ELR (cell line): Measurements from ENCODE around the gene TUBE1.
"Not testable (repeated sequence)": the region's sequence is repeated elsewhere in the genome, so short reads cannot be mapped to it uniquely, and the experiment has no call there.

ENCODE experiments used
- DNase-seq: peaks from one replicate; pipeline ENCODE4 v3.0.0-alpha.2; 2015; ENCODE audit warnings: low read depth

TUBE1 gene, protein sequence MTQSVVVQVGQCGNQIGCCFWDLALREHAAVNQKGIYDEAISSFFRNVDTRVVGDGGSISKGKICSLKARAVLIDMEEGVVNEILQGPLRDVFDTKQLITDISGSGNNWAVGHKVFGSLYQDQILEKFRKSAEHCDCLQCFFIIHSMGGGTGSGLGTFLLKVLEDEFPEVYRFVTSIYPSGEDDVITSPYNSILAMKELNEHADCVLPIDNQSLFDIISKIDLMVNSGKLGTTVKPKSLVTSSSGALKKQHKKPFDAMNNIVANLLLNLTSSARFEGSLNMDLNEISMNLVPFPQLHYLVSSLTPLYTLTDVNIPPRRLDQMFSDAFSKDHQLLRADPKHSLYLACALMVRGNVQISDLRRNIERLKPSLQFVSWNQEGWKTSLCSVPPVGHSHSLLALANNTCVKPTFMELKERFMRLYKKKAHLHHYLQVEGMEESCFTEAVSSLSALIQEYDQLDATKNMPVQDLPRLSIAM

DNA sequence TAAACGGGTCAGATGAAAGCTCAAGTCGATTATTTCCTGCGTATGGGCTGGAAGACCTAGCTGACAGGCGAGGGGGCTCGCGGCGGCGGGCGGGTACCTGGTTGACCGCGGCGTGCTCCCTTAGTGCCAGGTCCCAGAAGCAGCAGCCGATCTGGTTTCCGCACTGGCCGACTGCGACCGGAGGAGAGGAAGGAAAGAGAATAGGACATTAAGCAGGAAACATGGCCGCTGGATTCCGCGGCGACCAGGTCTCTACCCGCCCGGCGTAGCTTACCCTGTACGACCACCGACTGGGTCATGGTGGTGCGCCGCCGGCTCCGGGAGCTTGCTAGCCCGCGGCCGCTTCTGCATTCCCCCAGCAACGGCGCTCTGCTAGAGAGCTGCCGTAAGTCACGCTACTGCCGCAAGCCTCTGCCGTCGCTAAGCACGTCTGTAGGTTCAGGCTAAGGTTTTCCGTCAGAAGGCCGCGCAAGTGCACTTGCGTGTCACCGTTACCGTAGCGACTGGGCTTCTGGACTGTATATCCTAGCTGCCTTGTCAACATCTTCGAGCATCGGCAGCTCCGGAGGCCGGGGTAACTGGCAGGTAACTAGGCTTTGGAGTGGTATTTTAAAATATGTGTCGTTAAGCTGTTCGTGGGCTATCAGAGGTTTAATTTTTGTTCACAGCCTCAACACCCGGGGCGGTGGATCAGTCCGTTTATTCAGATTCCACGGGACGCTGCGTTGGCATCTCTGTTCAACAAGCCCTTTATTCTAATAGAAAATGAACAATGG, at the start of gene TUBE1, which contains the start of gene FAM229B:
Gene TUBE1 (minus strand): TSS at position 347 of the 776 bp plus-strand sequence. CDS start 48 bp downstream, at position 299.
Gene FAM229B (plus strand): TSS at position 456 of the 776 bp plus-strand sequence. CDS start 11,693 bp downstream, outside the sequence.
- DNase-seq: peak; percentile 98

DNA sequence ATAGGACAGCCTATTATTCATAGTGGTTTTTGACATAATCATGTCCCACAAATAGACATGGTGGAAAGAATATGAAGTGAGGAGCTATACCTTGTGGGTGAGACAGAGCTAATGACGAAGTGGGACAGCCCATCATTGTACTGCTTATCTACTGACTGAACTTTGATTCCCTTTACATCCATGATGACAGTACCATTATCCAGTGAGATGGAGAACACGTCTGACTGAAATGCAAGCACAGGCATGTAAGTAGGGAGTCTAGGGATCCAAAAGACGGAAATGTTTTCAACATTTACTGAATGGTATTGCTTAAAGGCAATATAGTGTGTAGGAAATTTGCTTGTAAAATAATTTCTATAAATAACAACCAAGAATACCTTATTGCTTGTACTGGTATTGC, 43.6 kb upstream of the TUBE1 start:
- no peak for DNase-seq

DNA sequence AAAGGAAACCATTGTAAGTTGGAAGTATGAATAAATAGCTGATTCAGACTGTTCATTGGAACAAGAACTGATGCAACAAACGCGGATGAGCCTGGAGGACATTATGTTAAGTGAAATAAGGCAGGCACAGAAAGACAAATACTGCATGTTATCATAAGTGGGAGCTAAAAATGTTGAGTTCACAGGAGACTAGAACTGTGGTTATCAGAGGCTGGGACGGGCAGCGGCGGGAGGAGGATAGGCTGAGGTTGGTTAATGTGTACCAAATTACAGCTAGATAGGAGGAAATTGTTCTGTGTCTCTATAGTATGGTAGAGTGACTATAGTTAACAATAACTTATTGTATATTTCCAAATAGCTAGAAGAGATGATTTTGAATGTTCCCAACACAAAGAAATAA, 40.9 kb upstream of the TUBE1 start:
- DNase-seq: no peak

DNA sequence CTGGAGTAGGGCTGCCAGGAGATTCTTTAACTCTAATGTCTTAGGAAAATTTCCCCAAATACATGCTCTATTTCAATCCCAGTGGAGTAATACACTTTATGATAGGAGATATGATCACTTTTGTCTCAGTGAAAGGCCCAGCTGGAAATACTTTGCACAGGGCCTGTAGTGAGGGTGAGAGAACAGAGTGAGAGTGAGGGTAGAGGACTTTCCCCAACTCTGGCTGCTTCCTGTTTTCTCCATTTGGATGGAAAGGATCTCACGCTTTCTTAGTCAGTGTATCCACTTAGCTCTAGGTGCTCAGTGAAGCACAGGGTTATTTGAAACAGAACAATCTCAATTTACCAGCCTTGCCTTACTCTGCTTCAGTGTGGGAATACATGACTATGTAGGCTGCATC, 36.7 kb upstream of the TUBE1 start:
- no peak for DNase-seq

DNA sequence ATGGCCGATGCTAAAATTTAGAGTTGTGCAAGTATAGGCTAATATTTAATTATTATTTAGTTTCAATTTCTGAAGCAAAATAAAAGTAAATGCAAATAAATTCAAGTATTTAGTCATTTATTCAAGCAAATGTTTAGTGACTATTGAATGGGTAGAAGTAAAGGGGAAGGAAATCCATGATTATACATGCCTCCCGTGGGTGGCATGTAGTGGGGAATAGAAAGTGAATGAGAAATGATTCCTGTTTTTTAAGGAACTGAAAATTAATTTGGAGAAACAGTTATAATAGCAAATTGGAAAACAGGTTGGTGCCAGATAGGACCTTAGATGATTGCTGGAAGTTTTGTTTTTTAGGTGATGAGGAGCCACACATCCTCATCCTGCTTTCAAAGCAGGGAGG, 35.5 kb upstream of the TUBE1 start:
- DNase-seq: no peak

DNA sequence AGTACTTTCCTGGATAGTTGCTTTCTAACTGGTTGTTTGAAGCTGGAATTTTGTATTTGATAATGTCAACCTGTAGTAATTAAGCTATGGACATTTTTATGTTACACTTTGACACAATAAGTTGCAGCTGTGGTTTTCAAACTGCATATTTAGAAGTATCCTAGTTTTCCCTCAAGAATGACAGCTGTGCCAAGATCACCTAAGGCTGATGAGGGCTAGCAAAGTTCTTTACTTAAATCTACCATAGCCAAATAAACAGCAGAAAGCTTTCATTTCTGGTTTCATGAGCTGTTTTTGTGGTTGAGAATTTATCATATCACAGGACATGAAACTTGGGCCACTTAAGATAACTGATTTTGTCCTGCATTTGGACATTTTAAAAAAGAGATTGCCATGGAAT, 30.8 kb upstream of the TUBE1 start:
- no peak for DNase-seq

DNA sequence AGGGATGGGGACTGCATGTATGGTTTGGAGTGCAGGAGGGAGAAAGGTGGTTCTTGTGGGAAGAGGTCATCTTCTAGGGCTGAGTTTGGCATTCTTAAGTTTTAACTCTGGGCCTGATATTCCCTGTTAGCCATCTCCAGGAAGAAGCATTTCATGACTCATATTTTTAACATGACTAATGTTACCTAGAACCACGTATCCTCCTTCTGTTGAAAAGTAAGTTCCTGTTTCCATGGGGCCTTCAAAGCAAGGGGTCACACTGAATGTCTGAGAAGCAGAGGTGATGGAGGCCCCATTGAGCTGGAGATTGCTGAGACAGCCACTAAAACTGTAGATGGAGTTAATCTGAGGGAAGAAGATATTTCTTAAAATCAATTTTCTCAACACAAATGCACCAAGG, 30.3 kb upstream of the TUBE1 start:
- DNase-seq: peak; percentile 62

DNA sequence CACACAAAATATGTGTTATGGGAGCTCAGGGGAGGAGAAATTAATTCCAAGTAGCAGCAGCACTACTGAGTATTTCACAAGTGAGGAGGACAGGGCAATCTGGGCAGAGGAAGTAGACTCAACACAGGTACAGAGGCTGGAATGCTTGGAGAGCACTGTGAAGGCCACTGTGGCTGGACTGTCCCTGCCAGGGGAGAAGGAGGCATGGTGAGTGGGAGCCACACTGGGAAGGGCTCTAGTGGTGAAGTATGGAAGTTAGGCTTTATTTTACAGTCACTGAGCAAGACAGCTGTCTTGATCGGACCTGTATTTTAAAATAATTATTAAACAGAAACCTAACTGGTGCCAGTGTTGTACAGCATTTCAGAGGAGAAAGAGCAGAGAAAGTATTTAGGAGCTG, 28.9 kb upstream of the TUBE1 start:
- no peak for DNase-seq

DNA sequence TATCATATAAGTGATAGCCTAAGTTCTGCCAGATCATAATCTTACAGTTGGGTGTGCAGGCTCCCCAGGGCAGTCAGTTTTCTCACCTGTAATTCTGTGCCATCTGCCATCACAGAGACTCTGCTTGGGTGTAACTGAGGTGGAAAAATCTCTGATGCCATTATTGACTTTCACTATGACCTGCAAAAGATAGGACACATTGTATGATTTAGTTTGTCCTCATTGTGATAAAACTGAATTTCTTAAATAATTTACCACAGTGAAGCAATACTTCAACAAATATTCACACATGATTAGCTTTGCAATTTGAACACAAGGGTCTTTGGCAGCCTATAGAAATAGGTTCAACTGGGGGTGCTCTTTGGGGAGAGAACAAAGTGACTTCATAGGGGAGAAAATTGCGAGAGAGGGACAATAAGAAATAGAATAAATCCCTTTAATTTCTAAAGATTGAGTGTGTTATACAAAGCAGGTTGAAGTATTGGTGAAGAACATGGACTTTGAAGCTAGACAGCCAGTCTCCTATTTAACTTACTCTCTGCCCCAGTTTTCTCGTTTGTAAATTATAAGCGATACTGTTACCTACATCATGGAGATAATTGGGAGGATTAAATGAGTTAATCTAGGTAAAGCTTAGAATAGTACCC, 27.4 kb upstream of the TUBE1 start:
- DNase-seq: no peak

DNA sequence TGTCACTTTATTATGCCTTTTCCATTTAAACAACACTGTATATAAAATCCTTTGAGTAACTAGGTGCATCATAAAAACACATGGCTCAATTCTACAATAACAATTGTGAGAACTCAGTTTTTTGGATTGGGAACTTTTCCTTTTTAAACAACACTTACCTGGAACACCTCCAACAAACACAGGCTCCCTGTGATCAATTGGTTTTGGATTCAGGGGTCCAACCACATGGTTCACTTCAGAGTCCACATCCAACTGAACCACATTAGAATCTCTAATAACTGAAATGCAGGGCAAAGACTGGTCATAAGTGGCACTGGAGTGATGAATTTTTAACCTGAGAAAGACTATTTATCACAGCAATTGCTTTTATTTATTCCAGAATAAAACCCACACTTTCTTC, 26.6 kb upstream of the TUBE1 start:
- no peak for DNase-seq

DNA sequence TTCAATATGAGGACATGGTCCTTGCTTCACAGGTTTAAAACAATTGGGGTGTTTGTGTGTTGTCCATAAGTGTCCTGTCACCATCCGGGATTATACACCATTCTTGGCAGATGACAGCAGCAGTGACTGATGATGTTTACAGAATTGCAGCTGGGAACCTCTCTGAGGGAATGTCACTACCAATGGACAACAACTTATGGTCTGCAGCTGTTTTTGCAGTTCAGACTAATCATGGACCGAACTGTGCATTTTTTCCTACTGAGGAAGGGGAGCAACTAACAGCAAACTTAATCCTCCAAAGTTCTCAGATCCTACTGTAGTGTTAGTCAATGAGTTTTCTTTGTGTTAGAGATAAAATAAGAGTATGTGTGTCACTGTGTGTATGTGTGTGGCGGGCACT, 26.1 kb upstream of the TUBE1 start:
- DNase-seq: no peak

DNA sequence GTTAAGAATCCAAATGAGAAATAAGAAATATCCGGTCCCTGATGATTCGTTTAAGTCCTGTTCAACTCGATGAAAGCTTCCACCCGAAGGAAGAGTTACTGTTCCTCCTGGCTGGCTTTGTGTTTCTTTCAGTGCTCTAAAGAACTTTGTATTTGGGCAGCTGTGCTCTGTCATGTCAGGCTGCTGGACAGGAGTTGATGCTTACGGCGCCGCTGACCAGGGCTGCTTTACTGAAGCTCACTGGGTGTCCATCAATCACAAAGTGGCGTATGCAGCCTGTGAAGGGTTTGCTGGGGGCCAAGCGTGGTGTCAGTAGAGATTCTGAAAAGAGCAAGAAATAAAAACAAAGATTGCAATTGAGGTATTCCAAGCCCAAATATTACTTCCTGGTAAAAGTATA, 22.0 kb upstream of the TUBE1 start:
- no peak for DNase-seq

DNA sequence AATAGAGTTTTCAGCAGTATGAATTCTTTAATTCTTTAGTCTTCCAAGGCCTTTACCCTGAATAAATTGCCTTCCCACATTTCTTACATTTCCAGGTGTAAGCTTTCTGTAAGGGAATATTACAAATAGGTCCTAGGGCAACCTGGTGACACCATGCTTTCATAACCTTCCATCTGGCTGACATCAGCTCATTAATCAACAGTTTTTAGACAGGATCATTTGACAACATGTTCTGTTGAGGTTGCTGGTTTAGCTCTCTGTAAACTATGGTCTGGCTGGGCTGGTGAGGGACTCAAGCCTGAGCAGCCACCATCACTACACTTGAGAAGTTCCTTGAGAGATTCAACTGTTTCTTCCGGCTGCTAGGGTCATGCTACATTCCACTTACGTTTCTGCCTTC, 19.3 kb upstream of the TUBE1 start:
- DNase-seq: no peak

DNA sequence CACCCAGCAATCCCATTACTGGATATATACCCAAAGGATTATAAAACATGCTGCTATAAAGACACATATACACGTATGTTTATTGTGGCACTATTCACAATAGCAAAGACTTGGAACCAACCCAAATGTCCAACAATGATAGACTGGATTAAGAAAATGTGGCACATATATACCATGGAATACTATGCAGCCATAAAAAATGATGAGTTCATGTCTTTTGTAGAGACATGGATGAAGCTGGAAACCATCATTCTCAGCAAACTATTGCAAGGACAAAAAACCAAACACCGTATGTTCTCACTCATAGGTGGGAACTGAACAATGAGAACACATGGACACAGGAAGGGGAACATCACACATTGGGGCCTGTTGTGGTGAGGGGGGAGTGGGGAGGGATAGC, 18.7 kb upstream of the TUBE1 start:
- DNase-seq: not testable (repeated sequence)

DNA sequence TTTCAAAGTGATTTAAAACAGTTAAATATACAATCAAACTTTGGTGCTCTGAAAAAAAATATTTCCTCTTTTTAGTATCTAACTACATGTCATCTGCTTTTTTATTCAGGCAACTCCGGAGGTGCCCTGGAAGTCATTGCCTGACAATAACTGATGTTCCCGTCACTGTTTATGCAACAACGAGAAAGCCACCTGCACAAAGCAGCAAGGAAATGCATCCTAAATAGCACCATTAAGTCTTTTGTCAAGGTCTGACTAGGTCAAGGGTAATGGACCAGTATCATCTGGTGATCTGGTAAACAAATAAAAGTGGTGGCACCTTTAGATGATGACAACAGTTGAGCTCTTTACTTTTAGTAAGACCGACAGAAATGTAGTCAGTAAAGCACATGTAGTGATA, 13.3 kb upstream of the TUBE1 start:
- no peak for DNase-seq

DNA sequence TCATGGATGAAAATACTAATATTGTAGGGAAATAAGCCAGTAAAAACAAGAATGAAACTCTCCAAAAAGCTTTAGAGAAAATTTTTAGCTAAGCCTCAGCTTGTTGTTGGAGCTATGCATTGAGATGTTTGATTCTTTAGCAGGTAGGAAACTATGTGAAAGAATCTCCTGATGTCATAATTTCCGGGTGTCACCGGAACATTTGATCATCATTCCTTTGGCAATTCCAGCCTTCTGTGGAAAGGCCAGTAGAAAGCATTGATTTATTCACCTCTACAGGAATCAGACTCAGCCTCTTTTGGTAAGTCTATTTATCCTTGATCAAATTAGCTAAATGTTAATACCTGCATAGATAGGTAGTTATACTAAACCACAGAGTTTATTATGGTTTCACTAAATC, 9.6 kb upstream of the TUBE1 start:
- DNase-seq: no peak

DNA sequence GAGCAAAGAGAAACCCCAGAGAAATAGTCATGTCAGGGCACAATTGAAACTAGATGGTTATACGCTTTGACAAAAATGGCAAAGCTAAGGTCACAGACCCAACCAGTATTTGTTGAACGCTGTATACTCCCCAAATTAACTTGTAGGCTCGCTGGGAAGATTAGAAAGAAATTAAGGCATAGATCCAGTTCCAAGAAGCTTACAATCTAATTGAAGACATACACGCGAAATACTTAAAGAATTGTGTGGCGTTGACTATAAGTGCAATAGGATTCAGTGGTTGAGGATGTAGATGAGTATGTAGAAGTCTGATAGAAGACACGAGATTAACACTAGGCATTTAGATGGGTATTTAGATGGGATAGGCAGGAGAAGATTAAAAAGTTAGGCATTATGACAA, 634 bp upstream of the TUBE1 start:
- DNase-seq: peak; percentile 19

DNA sequence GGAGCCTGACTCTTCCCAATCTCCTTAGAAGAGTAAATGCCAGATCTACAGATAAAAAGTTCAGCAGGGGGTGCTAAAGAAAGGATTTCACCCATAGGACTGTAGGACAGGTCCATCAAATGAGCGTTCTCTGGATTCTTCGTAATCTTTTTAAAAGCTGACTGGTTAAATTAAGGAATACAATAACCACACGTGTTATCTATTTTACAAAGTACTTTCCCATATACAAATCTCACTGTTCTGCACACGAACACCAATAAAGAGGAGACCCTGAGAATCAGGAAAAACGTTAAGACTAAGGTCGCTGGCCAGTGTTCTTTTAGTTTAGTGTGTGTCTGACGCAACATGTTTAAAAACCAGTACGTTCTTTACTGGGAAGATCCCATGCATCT, 542 bp downstream of the TUBE1 start:
- DNase-seq: peak; percentile 79

DNA sequence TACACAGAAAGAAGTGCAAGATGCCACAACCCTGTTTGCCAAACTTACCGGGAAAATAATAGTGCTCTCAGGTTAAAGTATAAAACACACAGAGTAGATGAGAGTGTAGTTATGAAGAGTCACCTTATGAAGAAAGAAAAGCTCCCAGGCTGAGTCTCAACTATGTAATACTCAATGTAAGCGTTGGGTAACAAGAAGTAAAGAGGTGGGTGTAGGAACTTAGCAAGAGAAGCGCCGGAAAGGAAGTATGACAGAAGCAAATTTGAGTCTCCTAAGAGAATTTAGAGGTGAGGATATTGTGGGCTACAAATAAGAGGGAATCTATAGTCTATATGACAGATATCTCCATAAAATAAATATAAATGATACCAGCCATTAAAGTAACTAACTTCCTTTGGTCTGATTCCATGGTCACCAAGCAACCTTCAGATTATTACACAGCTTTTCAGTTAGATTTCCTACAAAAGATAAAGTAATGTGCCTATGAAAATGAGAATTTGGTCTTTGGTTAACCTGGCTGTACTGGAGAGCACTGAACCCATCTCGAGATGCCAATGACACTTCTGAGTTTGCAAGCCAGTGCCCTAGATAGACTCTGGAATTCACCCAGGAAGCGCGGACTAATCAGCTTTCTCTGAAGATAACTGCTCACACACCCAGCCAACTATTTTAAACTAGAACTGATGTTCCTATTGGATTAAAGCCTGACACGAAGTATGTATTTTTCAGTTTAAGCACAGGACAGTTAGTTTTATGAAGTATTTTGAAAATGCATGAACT, 1.8 kb downstream of the TUBE1 start:
- no peak for DNase-seq

DNA sequence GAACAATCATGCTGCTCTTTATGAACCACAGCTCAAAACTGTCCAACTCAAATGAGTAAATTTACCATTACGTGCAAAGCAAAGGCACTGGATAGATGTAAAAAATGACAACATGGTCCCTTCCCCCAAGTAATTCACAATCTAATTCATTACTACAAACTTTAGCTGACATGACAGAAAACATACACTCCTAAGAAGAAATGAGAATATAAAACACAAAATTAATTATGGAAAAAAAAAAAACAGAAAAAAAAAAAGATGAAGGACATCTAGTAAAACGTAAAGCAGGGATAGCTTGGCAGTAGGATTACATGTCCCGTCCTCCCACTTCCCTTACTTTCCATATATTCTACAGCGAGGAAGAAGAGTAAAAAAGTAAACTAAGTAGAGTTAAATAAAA, 5.7 kb downstream of the TUBE1 start:
- no peak for DNase-seq

DNA sequence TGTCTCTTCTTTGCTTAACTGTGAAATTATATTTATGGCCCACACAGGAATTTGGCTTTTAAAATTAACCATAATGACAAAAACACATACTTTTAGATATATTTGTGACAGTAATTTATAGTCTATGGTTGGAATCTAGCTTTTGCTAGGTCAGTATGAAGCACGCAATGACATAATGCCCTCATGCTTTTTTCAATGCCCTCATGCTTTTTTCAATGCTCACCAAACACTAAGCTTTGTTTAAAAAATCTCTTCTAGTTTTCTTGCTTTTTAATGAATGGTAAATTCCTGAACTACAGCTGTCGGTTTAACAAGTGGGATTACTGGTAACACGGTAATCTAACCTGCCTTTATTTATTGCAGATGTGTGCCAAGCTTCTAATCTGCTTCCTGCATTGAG, 20.7 kb downstream of the TUBE1 start:
- DNase-seq: no peak

DNA sequence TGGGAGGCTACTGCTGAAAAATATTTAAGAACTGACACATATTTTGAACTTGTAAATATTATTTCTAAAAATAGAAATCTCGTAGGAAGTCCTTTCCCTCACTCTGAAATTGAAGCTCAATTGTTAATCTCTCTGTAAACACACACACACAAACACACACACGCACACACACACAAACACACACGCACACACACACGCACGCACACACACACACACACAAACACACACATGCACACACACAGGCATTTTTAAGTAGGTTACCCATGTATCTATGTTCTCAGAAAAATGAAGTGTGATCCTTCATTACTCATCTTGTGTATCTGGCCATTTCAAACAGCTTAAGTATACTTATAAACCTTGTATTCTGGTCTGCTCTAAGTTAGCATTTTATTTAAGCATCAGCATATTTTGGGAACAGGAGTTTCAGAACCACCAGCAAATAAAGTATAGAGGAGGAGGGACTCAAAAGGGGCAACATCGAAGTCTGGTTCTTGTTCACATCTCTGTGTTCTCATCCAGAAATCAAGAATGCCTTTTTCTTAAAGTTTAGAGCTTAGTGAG, 21.8 kb downstream of the TUBE1 start:
- no peak for DNase-seq
